A673 (cell line): ENCODE measurements around the gene ZNF385C. TPM values are rescaled to one million over a fixed set of nuclear protein-coding genes. Genes with fewer than 3 reads are reported as not detected.

Source experiments
- BruUV-seq: library from RNA; stranded (reverse); fragments of 400-500 nt; replicated peaks from 2 replicates; lab custom pipeline; 2021; lab: Mats Ljungman, UMichigan
- CTCF ChIA-PET: fragments of 300-600 bp; sonication (Branson Sonifier 250); formaldehyde crosslinking; loops from one replicate; lab custom pipeline; 2022; ENCODE audit warnings: antibody characterized with exemption; lab: Charles Lee
- POLR2A ChIA-PET: fragments of 300-600 bp; sonication (Branson Sonifier 250); formaldehyde crosslinking; loops from one replicate; lab custom pipeline; 2022; ENCODE audit warnings: antibody characterized with exemption; ENCODE audit not compliant: low non-redundant PET; lab: Charles Lee
- DNase-seq: peaks from one replicate; pipeline ENCODE4 v3.0.0-alpha.2; 2015; ENCODE audit warnings: low spot score
- H3K27ac ChIP-seq: fragments of 200-600 bp; sonication (generic); 2 replicates; pipeline ENCODE4 v1.5.1; 2016; ENCODE audit warnings: mixed run types, low read depth, mild to moderate bottlenecking, mixed read lengths, antibody characterized with exemption, low read length; ENCODE audit not compliant: poor library complexity, severe bottlenecking
- H3K27me3 ChIP-seq: fragments of 200-600 bp; sonication (generic); replicated peaks from 2 replicates; pipeline ENCODE4 v1.6.1; 2017; ENCODE audit warnings: mixed run types, low read depth, mild to moderate bottlenecking, mixed read lengths, antibody characterized with exemption, low read length; ENCODE audit not compliant: insufficient read depth, poor library complexity
- H3K36me3 ChIP-seq: fragments of 200-600 bp; sonication (generic); 2 replicates; pipeline ENCODE4 v1.6.1; 2016; ENCODE audit warnings: mixed run types, mild to moderate bottlenecking, mixed read lengths, antibody characterized with exemption, low read length; ENCODE audit not compliant: insufficient read depth, poor library complexity, severe bottlenecking
- H3K4me1 ChIP-seq: fragments of 200-600 bp; sonication (generic); 2 replicates; pipeline ENCODE4 v1.6.1; 2017; ENCODE audit warnings: mixed run types, mild to moderate bottlenecking, mixed read lengths, antibody characterized with exemption, low read length; ENCODE audit not compliant: insufficient read depth, poor library complexity, severe bottlenecking
- H3K4me3 ChIP-seq: fragments of 200-600 bp; sonication (generic); 2 replicates; pipeline ENCODE4 v1.5.1; 2016; ENCODE audit warnings: low read depth, mixed run types, mild to moderate bottlenecking, mixed read lengths, low read length; ENCODE audit not compliant: poor library complexity, severe bottlenecking
- H3K9me3 ChIP-seq: fragments of 200-600 bp; sonication (generic); 2 replicates; pipeline ENCODE4 v1.6.1; 2016; ENCODE audit warnings: mixed run types, low read depth, mild to moderate bottlenecking, mixed read lengths, antibody characterized with exemption, low read length; ENCODE audit not compliant: poor library complexity, severe bottlenecking
- CTCF ChIP-seq: fragments of 300-800, 200-600 bp; sonication (generic); conservative IDR thresholded peaks from 2 replicates; pipeline ENCODE4 v1.5.1; 2017; ENCODE audit warnings: low read depth, mild to moderate bottlenecking, antibody characterized with exemption, low read length, moderate library complexity, mixed read lengths
- EZH2 ChIP-seq: fragments of 200-600 bp; sonication (generic); IDR thresholded peaks from 2 replicates; pipeline ENCODE4 v1.6.1; 2017; ENCODE audit warnings: borderline replicate concordance, low read depth, mild to moderate bottlenecking, mixed read lengths, antibody characterized with exemption, low read length; ENCODE audit not compliant: poor library complexity, severe bottlenecking
- intact Hi-C: fragments of 100-400 bp; cut with micrococcal nuclease; formaldehyde crosslinking; loops from one replicate; pipeline ENCODE4 v1.10.0; 2022; ENCODE audit not compliant: unreplicated experiment
- total RNA-seq: library from RNA; stranded (reverse); gene quantifications from 2 replicates; pipeline ENCODE4 v1.2.3, GENCODE V29; 2021

ZNF385C gene
- total RNA-seq, 1 experiment from 2014 or later = 0.17 TPM

GRCh38 chr17:42055496-42055895 is 42.8 kb downstream of the ZNF385C start:
- CTCF ChIA-PET = interaction anchor here (0.6 to 0.8 kb wide), 2 partner anchors 12 to 1738 kb away, joined by 3 to 8 read pairs; no protein-coding TSS in a partner anchor
- H3K4me1 ChIP-seq = no peaks in the 10 kb centered on the region
- H3K27ac ChIP-seq = no peak overlapping the region
- intact Hi-C loops = no loop called here
- no peak overlapping the region for H3K4me3 ChIP-seq
- DNase-seq = no peak
- TF ChIP-seq EZH2 = no peak
- no peak for TF ChIP-seq CTCF
- no peaks in the 10 kb centered on the region for H3K36me3 ChIP-seq
- POLR2A ChIA-PET = no interaction called here
- no peaks in the 10 kb centered on the region for H3K9me3 ChIP-seq
- H3K27me3 ChIP-seq = no peaks in the 10 kb centered on the region
- no TSS peak for BruUV-seq

GRCh38 chr17:42055027-42055426 is 43.2 kb downstream of the ZNF385C start:
- BruUV-seq = no TSS peak
- TF ChIP-seq EZH2 (no peak), CTCF (no peak)
- H3K4me1 ChIP-seq = no peaks in the 10 kb centered on the region
- no peaks in the 10 kb centered on the region for H3K27me3 ChIP-seq
- no peak for DNase-seq
- H3K4me3 ChIP-seq = no peak overlapping the region
- ChIA-PET CTCF (no interaction called here), POLR2A (no interaction called here)
- no peaks in the 10 kb centered on the region for H3K36me3 ChIP-seq
- no peak overlapping the region for H3K27ac ChIP-seq
- H3K9me3 ChIP-seq = no peaks in the 10 kb centered on the region
- intact Hi-C loops = no loop called here

GRCh38 chr17:42053731-42054500 is 44.4 kb downstream of the ZNF385C start:
- DNase-seq = no peak
- no peaks in the 10 kb centered on the region for H3K9me3 ChIP-seq
- no TSS peak for BruUV-seq
- no peaks in the 10 kb centered on the region for H3K4me1 ChIP-seq
- POLR2A ChIA-PET = interaction anchor here (0.6 kb wide), 1 partner anchor 88 kb away, joined by 7 read pairs; no protein-coding TSS in a partner anchor
- no peaks in the 10 kb centered on the region for H3K27me3 ChIP-seq
- H3K4me3 ChIP-seq = no peak overlapping the region
- TF ChIP-seq EZH2 (no peak), CTCF (no peak)
- H3K36me3 ChIP-seq = no peaks in the 10 kb centered on the region
- CTCF ChIA-PET = no interaction called here
- intact Hi-C loops = no loop called here
- H3K27ac ChIP-seq = no peak overlapping the region
